ENCODE results near the gene TMCC3.
A peak's percentile ranks its signal among the peaks of the same experiment; 100 is the strongest.
"Not testable (repeated sequence)": the region's sequence is repeated elsewhere in the genome, so short reads cannot be mapped to it uniquely, and the experiment has no call there.

Gene TMCC3, protein sequence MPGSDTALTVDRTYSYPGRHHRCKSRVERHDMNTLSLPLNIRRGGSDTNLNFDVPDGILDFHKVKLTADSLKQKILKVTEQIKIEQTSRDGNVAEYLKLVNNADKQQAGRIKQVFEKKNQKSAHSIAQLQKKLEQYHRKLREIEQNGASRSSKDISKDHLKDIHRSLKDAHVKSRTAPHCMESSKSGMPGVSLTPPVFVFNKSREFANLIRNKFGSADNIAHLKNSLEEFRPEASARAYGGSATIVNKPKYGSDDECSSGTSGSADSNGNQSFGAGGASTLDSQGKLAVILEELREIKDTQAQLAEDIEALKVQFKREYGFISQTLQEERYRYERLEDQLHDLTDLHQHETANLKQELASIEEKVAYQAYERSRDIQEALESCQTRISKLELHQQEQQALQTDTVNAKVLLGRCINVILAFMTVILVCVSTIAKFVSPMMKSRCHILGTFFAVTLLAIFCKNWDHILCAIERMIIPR

DNA sequence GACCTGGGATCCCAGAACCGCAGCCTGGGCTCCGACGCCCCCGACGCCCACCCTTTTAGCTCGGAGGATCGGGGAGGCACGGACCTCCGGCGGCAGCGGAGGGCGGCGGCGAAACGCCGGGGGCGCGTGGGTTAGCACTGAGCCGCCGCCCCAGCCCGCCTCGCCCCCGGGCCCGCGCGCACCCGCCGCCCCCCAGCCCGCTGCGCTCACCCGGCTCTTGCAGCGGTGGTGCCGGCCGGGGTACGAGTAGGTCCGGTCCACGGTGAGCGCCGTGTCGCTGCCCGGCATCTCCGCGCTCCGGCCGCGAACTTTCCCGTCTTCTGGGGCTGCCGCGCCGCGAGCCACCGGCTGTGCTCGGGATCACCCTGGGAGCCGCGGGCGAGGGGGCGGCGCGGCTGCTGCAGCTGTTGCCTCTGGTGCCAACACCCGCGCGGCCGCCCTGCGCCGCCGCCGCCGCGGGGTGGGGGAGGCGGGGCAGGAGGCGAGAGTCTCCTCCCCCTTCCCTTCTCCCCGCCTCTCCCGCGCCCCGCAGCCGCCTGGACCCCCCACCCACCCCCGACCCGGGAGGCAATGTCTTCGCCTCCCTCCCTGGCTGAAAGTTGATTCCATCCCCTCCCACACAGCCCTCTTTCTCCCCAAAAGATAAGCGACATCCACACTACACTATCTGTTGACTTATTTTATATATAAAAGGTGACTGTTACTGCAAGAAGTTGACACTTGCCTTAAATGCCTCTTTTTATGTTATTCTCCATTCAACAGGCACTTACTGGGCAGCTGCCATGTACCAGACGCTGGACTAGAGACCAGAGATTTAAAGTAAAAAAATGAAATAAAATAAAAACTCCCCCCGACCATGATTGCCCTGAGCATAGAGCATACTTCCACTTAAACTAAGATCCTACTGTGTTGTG is at the start of gene TMCC3:
Gene TMCC3, minus strand, starts transcription at position 415 of the 914 bp plus-strand sequence. Its CDS starts 127 bp downstream, at position 288.
- peak; percentile 42 for DNase-seq

DNA sequence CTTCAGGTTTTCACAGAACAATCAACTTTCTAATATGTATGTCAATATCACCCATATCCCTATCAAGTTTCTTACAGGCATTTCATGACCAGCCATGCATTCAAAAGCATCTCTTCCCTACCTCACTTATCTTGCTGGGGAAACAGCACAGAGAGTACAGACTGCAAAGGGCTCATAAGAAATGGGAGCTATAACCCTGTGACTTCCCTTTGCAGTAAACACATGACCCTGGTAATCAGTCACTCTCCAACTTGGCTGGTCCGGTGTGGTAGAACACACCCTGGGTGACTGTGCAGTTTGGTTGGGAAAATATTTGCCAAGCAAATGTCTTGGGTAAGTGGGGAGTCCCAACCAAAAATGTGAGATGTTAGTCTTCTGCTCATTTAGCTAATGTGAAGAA is 49.4 kb upstream of the TMCC3 start:
- no peak for DNase-seq

DNA sequence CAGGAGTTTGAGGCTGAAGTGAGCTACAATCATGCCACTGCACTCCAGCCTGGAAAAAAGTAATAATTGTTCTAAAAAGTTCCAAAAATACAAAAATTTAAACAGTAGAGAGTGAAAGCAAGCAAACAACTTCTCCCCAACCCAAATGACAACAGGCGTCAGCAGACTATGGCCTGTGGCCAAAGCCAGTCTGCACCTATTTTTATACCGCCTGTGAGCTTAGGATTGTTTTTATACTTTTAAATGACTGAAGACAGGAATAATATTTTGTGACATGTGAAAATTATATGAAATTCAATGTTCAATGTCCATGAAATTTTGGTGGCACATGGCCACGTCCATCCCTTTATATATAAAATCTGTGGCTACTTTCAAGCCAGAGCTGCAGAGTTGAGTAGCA is 48.2 kb upstream of the TMCC3 start:
- no peak for DNase-seq

DNA sequence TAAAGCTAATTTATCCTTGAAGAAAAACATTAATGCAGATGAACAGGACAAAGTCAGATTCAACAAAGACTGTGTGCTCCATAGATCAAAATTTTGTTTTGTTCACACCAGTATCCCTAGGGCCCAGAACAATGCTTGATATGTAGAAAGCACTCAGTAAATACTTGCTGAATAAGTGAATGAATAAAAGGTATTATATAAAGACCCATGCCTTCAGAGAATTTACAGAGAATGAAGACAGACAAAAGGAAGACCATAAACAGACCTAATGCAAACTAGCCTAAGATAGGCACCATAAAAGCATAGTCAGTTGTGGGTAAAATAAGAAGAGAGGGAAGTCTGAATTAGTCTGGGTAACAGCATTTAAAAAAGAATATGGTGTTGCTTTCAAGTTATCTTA is 47.3 kb upstream of the TMCC3 start:
- no peak for DNase-seq

DNA sequence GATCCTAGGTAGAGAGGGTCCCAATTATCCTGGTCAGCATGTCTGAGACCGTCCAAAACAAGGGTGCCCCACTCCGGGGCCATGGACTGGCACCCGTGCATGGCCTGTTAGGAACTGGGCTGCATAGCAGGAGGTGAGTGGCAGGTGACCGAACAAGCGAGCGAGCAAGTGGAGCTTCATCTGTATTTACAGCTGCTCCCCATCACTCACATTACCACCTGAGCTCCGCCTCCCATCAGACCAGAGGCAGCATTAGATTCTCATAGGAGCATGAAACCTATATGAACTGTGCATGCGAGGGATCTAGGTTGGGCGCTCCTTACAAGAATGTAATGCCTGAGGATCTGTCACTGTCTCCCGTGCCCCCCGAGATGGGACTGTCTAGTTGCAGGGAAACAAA is 44.4 kb upstream of the TMCC3 start:
- DNase-seq = no peak

DNA sequence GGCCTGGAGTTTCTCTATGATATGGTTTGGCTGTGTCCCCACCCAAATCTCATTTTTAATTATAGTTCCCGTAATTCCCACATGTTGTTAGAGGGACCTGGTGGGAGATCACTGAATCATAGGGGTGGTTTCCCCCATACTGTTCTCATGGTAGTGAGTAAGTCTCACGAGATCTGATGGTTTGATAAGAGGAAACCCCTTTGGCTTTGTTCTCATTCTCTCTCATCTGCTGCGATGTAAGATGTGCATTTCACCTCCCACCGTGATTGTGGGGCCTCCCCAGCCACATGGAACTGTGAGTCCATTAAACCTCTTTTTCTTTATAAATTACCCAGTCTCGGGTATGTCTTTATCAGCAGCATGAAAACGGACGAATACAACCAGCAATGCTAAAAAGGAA is 42.5 kb upstream of the TMCC3 start:
- DNase-seq = not testable (repeated sequence)

DNA sequence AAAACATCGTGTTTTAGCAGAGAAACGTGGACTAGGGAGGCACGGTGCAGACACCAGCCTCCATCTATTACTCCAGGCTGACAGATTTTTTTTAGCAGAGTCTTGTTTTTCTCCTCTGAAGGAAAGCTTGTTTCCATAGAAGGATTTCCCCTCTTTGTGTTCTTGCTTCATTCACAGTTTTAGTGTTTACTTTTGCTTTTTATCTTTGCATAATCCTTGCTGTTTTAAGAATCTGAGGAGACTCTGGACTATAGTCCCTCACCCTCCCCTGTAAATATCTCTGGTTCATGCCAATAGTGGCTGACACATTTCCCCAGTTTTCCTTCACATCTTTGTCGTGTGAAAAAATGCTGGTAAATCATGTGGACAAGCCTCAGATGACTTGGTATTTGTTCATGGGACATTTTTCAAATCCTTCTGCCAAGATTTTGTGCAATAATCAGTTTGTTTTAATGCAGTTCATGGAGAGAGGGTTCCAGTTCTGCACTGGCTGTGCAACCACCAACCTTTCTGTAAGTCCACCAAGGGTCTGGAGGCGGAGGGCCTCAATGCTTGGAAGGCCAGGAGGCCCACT is 39.9 kb upstream of the TMCC3 start:
- DNase-seq = no peak

DNA sequence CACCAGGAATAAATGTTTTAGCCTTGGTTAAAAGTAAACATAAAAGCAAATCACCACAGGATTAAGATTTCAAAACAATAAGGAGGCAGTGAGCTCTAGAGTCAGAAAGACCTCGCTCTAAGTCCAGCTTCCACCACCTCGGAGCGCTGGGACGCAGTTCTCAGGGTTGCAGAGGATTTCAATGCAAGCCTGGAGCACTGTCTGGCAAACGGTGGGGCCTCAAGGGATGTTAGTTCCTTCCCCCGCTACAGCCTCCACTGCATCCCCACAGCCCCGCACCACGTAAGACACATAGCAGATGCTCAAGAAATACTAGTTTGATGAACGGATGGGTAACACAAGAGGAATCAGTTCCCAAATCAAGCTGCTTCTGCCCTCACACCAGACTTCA is 39.3 kb upstream of the TMCC3 start:
- no peak for DNase-seq

DNA sequence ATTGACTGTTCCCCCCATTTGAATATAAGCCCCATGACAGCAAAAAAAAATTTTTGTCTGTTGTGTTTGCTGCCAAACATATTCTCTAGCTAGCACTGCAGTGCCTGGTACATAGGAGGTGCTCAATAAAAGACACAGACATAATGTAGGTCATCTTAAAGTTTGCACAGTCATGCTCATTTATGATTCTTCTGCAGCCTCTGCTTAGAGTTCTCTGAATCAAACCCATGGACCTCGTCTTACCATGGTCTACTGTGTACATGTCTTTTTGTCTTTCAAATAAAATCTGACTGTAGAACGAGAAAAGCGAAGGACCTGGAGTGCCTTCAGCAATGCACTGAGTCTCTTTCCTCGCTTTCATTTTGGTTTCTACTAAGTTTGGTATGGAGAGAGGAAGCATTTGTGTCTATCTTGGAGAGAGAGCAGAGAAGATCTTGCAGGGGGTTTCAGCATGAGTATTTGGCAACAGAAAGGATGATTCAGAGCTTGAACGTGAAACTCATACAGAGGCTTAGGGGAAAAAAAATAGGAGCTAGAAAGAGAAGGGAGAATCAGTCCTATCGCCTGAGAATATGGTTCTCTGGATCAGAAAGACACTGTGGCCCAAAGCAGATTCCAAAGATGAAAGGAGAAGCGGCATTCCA is 38.8 kb upstream of the TMCC3 start:
- no peak for DNase-seq

DNA sequence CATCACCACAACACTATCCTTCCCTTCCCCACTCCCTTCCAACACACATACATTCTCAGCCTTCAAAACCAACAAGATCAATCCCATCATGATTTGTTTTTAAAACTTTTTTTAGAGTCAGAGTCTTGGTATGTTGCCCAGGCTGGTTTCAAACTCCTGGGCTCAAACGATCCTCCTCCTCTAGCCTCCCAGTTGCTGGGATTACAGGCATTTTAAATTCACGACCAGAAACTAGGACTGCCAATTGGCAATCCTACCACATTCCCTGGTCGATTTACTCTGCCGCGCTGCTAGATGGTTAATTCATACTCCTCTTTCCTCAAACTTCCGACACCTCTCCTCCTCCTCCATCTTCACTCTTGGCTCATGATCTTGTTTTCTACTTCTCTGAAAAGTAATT is 37.5 kb upstream of the TMCC3 start:
- DNase-seq = no peak

DNA sequence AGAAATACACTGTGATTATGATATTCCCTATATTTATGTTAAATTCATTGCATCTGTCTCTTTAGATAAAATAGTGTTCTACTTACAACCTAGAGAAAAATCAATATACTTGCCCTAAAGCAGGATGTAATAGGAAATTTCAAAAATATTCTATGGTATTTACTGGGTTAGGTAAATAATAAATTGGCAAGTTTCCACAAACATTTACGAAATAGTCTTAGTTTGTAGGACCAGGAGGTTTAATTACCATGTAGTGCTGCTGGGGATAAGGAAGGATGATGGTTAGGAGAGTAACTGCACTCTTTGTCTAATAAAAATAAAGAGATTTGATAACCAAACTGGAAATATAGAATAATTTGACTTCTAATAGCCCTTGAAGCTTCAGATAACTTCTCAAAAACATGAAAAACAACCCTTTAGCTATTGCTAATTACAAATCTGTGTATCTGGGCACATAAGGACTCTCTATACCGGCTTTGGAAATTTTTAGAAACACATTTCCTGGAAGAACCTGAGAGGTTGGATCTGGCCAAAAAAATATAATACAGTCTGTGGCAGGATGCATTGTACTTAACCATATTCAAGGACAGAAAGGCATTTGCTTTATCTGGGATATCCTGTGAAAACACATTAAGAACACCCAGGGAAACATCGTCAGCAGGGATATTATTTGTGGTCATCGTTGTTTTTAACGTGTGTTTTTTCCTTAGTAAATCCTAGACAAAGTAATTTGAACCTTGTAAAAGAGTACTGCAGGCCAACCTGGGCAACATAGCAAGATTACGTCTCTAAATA is 36.7 kb upstream of the TMCC3 start:
- DNase-seq = peak; percentile 58

DNA sequence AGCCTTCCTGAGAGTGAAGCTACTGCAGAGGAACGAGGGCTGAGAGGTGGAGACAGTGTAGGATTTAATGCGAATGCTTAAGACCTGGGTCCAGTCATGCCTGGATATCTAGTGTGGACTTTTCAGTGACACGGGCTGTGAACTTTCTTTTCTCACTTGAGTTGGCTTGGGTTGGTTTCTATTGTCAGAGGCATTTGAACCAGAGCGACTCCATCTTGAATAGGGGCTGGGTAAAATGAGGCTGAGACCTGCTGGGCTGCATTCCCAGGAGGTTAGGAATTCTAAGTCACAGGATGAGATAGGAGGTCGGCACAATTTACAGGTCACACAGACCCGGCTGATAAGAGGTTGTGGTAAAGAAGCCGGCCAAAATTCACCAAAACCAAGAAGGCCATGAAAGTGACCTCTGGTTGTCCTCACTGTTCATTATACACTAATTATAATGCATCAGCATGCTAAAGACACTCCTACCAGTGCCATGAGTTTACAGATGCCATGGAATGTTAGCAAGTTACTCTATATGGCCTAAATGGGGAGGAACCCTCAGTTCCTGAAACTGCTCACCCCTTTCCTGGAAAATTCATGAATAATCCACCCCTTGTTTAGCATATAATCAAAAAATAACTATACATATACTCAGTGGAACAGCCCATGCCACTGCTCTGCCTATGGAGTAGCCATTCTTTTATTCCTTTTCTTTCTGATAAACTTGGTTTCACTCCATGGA is 34.2 kb upstream of the TMCC3 start:
- DNase-seq = no peak

DNA sequence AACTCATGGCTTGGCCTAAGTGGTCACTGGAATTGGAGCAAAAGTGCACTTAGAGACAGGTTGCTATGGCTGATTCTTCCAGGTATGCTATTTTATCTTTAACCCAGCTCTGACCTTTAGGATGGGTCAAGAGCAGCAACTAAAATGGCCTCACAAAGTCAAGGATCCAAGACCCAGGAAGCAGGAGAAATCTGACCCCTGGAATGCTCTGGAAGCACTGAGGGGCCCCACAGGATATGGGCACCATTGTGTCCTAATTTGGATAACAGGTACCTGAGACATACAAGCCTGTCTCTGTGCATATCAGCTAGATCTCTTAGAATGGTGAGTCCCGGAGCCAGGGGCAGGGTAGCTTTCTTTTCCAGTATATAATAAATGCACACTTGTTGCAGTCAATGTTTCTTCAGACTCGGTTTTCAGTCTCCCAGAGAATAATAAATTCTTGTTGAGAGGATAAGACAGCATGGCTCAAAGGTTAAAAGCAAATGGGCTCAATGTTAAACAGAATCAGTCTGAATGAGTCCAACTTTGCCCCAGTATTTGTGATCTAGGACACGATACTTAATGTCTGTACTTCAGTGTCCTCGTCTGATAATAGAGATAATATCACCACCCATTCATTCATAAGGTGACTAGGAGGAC is 29.3 kb upstream of the TMCC3 start:
- DNase-seq = no peak

DNA sequence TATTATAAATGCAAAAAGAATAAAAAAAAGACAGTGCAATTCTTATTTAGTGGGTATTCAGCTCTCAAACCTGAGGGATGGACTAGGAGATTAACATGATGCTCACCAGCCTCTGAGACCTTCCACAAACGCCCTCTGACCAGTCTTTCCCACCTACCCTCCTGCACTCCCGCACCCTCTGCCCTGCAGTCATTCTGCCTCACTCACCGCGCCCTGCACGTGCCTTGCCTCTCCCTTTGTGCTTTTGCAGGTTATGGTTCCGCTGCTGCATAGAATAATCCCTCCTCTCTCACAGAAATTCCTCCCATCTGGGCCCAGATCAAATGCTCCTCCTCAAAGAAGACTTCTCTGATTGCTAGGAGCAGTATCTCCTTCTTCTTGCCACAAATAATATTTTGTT is 28.5 kb upstream of the TMCC3 start:
- DNase-seq = no peak

DNA sequence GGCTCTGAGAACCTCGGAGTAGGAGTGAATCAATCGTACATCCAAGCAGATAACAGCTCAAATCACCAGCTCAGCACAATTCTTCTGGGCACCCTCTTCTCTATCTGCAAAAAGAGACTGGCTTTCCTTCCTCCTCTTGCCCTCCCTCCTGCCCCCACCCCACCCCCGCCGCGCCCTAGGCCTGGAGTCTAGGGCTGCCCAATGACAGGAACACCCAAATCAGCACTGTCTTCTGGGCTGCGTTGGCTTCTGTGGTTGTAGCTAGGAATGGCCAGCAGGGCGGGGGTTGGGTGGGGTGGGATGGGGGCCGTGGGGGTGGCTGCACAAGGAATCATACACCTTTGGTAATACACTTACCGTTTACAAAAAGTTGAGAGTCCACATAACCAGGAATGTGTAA is 28.0 kb upstream of the TMCC3 start:
- no peak for DNase-seq

DNA sequence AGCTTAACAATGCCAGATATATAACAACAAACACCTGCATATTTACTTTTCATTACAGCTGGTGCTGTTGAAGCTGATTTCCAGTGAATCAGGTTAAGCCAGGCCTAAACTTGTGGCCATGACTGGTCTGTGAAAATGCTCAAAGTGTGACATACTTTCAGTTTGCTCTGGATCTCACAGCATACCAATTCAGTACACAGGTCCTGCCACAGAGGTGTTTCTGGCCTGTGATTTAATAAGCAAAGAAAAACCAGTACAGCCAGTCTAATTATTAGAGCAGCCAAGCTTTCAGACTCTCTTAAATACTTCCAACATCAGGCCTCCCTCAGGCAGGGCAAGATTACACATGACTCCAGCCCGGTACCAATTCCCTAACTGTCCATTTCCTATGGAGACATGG is 27.4 kb upstream of the TMCC3 start:
- no peak for DNase-seq

DNA sequence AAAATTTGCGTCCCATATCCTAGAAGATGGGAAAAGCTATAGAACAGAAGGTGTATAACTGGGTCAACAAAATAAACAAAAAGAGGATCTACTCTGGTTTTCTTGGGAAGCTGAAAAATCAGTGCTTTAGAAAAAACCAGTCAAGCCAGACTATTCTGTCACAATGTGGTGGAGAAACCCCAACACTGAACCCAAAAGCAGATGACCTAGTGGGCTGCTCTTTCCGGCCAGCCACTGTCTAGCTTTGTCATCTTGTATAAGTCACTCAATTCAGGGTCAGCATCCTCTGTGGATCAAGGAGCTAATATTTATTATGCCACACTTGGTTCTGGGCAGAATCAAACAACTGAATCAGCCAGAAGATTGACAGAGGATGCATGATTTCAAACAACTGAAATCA is 26.6 kb upstream of the TMCC3 start:
- DNase-seq = no peak

DNA sequence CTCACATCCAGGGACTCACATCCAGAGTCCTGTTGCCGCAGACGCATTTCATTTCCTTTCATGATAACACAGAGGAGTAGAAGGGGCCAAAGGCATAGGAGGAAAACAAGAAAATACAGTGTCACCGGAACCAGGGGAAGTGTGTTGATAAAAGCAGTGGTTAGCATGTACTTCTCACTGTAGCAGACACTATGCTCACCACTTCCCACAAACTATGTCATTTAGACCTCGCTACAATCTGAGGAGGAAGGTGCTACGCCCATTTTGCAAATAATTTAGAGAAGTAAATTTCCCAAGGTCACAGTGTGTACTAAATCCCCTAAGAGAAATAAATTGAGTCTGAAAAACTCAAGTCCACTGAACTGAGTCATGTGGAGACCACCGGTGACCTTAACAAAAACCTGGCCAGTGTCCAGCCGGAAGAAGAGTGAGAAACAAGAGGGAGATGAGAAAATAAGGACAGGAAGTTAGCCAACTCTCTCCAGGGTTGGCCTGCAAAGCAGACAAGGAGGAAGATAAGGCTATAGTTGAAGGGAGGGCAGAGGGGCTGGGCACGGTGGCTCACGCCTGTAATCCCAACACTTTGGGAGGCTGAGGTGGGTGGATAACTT is 25.8 kb upstream of the TMCC3 start:
- no peak for DNase-seq

DNA sequence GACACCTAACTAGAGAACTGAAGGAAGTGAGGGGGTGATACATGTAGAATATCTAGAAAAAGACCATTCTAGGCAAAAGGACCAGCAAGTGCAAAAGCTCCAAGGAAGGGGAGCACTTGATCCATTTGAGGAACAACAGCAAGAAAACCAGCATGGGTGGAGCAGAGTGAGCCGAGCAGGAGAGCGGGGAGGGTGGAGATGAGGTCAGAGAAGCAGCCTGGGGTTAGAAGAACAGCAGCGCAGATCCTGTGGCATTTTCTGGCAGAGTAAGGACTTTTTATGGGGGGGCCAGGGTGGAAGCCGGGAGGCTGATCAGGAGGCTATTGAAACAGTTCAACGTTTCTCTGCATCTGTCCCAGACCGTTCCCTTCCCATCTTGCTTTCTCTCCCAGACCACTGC is 24.5 kb upstream of the TMCC3 start:
- DNase-seq = no peak

DNA sequence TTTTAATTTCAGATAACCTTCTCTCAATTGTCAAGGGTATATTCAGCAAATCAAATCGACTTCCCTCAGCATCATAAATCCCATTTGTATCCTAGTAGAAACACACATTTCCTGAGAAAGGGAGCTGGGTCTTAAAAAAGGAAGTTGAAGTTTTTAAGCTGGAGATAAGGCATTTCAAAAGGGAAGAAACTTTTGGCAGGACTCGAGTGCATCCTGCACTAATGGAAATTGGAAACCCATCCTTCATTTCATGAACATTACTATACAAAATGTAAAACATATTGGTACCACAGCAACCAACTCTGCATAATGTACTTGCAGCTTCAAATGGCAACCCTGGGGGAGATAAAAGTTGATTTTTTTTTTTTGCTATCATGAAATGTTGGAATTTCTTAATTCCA is 23.7 kb upstream of the TMCC3 start:
- DNase-seq = no peak

DNA sequence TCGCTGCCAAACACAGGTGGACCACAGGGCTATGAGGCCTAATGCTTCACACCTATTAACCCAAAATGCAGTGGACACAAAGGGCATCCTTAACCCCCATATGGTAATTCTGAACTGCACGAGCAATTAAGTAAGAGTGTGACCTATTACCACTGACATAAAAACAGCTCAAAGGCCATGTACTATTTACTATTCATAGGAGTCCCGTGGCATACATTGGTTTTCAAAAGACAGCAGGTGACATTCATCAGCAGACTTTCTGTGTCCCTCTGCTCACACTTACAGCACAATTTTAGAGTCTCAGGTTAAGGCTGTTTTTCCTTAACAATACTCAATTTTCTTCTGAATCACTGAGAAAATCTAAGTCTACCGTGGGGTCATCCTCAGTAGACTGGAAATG is 23.1 kb upstream of the TMCC3 start:
- DNase-seq = no peak

Measured in NCI-H1105 treated with DMSO at 0.1 percent for 48 hours (cell line).